Activated naive CD4-positive, alpha-beta T cell treated with Interleukin-2 at 50 U/mL for 16 hours (primary cell): Measurements from ENCODE around the gene MMP19.
"Not testable (repeated sequence)": the region's sequence is repeated elsewhere in the genome, so short reads cannot be mapped to it uniquely, and the experiment has no call there.

Experiments used
- DNase-seq: peaks from one replicate; pipeline ENCODE4 v3.0.0-alpha.2; 2020

The MMP19 gene

GRCh38 chr12:55842681-55843429, at the start of gene MMP19:
Gene MMP19, minus strand, starts transcription at chr12:55842936. Its CDS starts 106 bp downstream, at chr12:55842830.
- no peak for DNase-seq

- no peak for DNase-seq
These were observed 48.6 kb upstream of the MMP19 start for GRCh38 chr12:55891310-55891709.

GRCh38 chr12:55885113-55885512, 42.4 kb upstream of the MMP19 start:
- no peak for DNase-seq

GRCh38 chr12:55877824-55878223, 35.1 kb upstream of the MMP19 start:
- no peak for DNase-seq

GRCh38 chr12:55875704-55876467, 33.1 kb upstream of the MMP19 start:
- DNase-seq = no peak

- no peak for DNase-seq
These were observed 31.7 kb upstream of the MMP19 start for GRCh38 chr12:55874443-55874842.

GRCh38 chr12:55866454-55867004, 23.8 kb upstream of the MMP19 start:
- DNase-seq = not testable (repeated sequence)

- DNase-seq = no peak
These were observed 22.6 kb upstream of the MMP19 start for GRCh38 chr12:55865327-55865726.

GRCh38 chr12:55862931-55863330, 20.2 kb upstream of the MMP19 start:
- not testable (repeated sequence) for DNase-seq

- no peak for DNase-seq
These were observed 19.6 kb upstream of the MMP19 start for GRCh38 chr12:55862286-55862685.

GRCh38 chr12:55861871-55862270, 19.1 kb upstream of the MMP19 start:
- no peak for DNase-seq

- no peak for DNase-seq
These were observed 18.7 kb upstream of the MMP19 start for GRCh38 chr12:55861396-55861795.

GRCh38 chr12:55852740-55853139, 10.0 kb upstream of the MMP19 start:
- no peak for DNase-seq

GRCh38 chr12:55850893-55851292, 8.2 kb upstream of the MMP19 start:
- DNase-seq = no peak

- DNase-seq = no peak
These were observed 7.7 kb upstream of the MMP19 start for GRCh38 chr12:55850401-55850800.

GRCh38 chr12:55849616-55850343, 7.0 kb upstream of the MMP19 start:
- no peak for DNase-seq

GRCh38 chr12:55847603-55848291, 5.0 kb upstream of the MMP19 start:
- DNase-seq = no peak

- no peak for DNase-seq
These were observed 4.3 kb upstream of the MMP19 start for GRCh38 chr12:55847033-55847432.

GRCh38 chr12:55845785-55846496, 3.2 kb upstream of the MMP19 start:
- DNase-seq = no peak

- DNase-seq = no peak
These were observed 2.6 kb upstream of the MMP19 start for GRCh38 chr12:55845361-55845760.

- DNase-seq = no peak
These were observed 2.2 kb upstream of the MMP19 start for GRCh38 chr12:55844961-55845360.

- no peak for DNase-seq
These were observed 695 bp upstream of the MMP19 start for GRCh38 chr12:55843431-55843830.
